ENCODE measurements around the gene NUMB. TPM values are rescaled to one million over a fixed set of nuclear protein-coding genes. Genes with fewer than 3 reads are reported as not detected.

NUMB gene
- total and polyA plus RNA-seq, 4 donors, result 21.2 to 45.8 (median 26.1) TPM

GRCh38 chr14:73269729-73270531 lies 188.4 kb downstream of the NUMB start:
- Histone ChIP-seq H3K4me3 (ENCODE audit: low read depth in 1 of 3, low read length in 3 of 3) (peak overlapping the region in 1 of 3 donors; percentile 33), H3K27me3 (ENCODE audit: control insufficient read depth in 4 of 4, insufficient read depth in 4 of 4, low read length in 3 of 4) (no peaks in the 10 kb centered on the region), H3K27ac (ENCODE audit: low read depth in 1 of 2, low read length in 2 of 2) (no peak overlapping the region), H3K4me1 (ENCODE audit: control insufficient read depth in 4 of 4, insufficient read depth in 4 of 4, low read length in 3 of 4) (peaks cover 0 to 14% (median 7%) of the 10 kb centered on the region in 4 donors), H3K9ac (ENCODE audit: low read depth in 1 of 2, low read length in 2 of 2) (no peak overlapping the region), H3K9me3 (ENCODE audit: control insufficient read depth in 4 of 4, low read length in 3 of 4) (no peaks in the 10 kb centered on the region), H3K36me3 (ENCODE audit: control insufficient read depth in 4 of 4, insufficient read depth in 3 of 4, low read depth in 1 of 4, low read length in 3 of 4) (peaks cover 1 to 11% (median 7%) of the 10 kb centered on the region in 4 donors)
- no peak for DNase-seq (ENCODE audit: low spot score)
- WGBS, result 23% methylated on average over 48 of the region's 48 CpGs
- no peak for TF ChIP-seq SP1 (IDR thresholded peaks at IDR 0.05)
- TF ChIP-seq, protein P1, sequence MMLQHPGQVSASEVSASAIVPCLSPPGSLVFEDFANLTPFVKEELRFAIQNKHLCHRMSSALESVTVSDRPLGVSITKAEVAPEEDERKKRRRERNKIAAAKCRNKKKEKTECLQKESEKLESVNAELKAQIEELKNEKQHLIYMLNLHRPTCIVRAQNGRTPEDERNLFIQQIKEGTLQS (IDR thresholded peaks at IDR 0.05), result no peak
- TF ChIP-seq NR2F2 (IDR thresholded peaks at IDR 0.05), result no peak
- TF ChIP-seq RAD21 (IDR thresholded peaks at IDR 0.05), result no peak

GRCh38 chr14:73267474-73267873 lies 190.9 kb downstream of the NUMB start:
- DNase-seq (ENCODE audit: low spot score), result no peak

More at GRCh38 chr14:73267474-73267873, 190.9 kb downstream of the NUMB start:
- Histone ChIP-seq H3K27ac (ENCODE audit: low read depth in 1 of 2, low read length in 2 of 2) (no peak overlapping the region), H3K4me1 (ENCODE audit: control insufficient read depth in 4 of 4, insufficient read depth in 4 of 4, low read length in 3 of 4) (peaks cover 0 to 14% (median 7%) of the 10 kb centered on the region in 4 donors), H3K27me3 (ENCODE audit: control insufficient read depth in 4 of 4, insufficient read depth in 4 of 4, low read length in 3 of 4) (no peaks in the 10 kb centered on the region), H3K9me3 (ENCODE audit: control insufficient read depth in 4 of 4, low read length in 3 of 4) (no peaks in the 10 kb centered on the region), H3K9ac (ENCODE audit: low read depth in 1 of 2, low read length in 2 of 2) (no peak overlapping the region), H3K4me3 (ENCODE audit: low read depth in 1 of 3, low read length in 3 of 3) (no peak overlapping the region), H3K36me3 (ENCODE audit: control insufficient read depth in 4 of 4, insufficient read depth in 3 of 4, low read depth in 1 of 4, low read length in 3 of 4) (no peaks in the 10 kb centered on the region)
- TF ChIP-seq, protein P1 (IDR thresholded peaks at IDR 0.05), result no peak
- TF ChIP-seq RXRA (IDR thresholded peaks at IDR 0.05) (no peak), EGR1 (IDR thresholded peaks at IDR 0.05; ENCODE audit: low read depth in 2 of 2) (no peak), YY1 (IDR thresholded peaks at IDR 0.05) (no peak), GABPA (IDR thresholded peaks at IDR 0.05 in 1 of 2, conservative IDR thresholded peaks at IDR 0.05 in 1 of 2) (no peak), FOXA1 (IDR thresholded peaks at IDR 0.05) (no peak), HNF4A (conservative IDR thresholded peaks at IDR 0.05) (no peak), REST (IDR thresholded peaks at IDR 0.05) (no peak), NR2F2 (IDR thresholded peaks at IDR 0.05) (no peak), RAD21 (IDR thresholded peaks at IDR 0.05) (no peak), MAX (IDR thresholded peaks at IDR 0.05) (no peak), SP1 (IDR thresholded peaks at IDR 0.05) (no peak), HNF4G (IDR thresholded peaks at IDR 0.05) (no peak), TAF1 (conservative IDR thresholded peaks at IDR 0.05) (no peak)
- TF ChIP-seq, protein P2, sequence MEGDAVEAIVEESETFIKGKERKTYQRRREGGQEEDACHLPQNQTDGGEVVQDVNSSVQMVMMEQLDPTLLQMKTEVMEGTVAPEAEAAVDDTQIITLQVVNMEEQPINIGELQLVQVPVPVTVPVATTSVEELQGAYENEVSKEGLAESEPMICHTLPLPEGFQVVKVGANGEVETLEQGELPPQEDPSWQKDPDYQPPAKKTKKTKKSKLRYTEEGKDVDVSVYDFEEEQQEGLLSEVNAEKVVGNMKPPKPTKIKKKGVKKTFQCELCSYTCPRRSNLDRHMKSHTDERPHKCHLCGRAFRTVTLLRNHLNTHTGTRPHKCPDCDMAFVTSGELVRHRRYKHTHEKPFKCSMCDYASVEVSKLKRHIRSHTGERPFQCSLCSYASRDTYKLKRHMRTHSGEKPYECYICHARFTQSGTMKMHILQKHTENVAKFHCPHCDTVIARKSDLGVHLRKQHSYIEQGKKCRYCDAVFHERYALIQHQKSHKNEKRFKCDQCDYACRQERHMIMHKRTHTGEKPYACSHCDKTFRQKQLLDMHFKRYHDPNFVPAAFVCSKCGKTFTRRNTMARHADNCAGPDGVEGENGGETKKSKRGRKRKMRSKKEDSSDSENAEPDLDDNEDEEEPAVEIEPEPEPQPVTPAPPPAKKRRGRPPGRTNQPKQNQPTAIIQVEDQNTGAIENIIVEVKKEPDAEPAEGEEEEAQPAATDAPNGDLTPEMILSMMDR (IDR thresholded peaks at IDR 0.05; ENCODE audit: low read depth, low read length, missing input control), result no peak
- WGBS, result 97% methylated on average over 6 of the region's 6 CpGs
